Sigmoid colon (tissue), 3 donors: ENCODE measurements around the gene ALG9.

Experiments used
- POLR2A ChIP-seq, 2 donors: fragments of 450-650 bp; IDR thresholded peaks; one replicate each; pipeline ENCODE4 v1.6.1; 2016; ENCODE audit warnings: antibody characterized with exemption in 2 of 2, mild to moderate bottlenecking in 2 of 2, moderate library complexity in 2 of 2
- TF ChIP-seq, protein P1 (sequence below), 4 experiments: fragments of 450-650 bp in 3 of 4; fragments of 200-600 bp in 1 of 4; IDR thresholded peaks; one replicate each; pipeline ENCODE4 v1.5.1; 2016 to 2019; ENCODE audit warnings: antibody characterized with exemption in 4 of 4, mild to moderate bottlenecking in 3 of 4, moderate library complexity in 2 of 4

DNA sequence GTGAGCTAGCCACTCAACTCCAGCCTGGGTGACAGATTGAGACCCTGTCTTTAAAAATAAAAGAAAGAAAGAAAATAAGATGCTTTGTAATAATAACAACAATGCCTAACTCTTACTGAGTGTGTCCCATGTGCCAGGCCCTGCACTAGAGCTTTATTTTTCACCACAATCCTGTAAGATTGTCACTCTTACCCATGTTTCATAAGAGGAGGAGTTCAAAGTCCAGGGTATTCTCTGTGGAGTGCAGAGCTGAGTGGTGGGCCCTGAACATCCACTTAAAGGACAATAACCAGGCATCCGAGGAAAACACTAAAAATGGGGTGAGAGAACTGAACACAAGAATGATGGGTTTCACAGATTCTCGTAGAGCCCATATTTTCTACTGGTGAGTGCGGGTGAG, 46.4 kb upstream of the ALG9 start:
- TF ChIP-seq, protein P1, sequence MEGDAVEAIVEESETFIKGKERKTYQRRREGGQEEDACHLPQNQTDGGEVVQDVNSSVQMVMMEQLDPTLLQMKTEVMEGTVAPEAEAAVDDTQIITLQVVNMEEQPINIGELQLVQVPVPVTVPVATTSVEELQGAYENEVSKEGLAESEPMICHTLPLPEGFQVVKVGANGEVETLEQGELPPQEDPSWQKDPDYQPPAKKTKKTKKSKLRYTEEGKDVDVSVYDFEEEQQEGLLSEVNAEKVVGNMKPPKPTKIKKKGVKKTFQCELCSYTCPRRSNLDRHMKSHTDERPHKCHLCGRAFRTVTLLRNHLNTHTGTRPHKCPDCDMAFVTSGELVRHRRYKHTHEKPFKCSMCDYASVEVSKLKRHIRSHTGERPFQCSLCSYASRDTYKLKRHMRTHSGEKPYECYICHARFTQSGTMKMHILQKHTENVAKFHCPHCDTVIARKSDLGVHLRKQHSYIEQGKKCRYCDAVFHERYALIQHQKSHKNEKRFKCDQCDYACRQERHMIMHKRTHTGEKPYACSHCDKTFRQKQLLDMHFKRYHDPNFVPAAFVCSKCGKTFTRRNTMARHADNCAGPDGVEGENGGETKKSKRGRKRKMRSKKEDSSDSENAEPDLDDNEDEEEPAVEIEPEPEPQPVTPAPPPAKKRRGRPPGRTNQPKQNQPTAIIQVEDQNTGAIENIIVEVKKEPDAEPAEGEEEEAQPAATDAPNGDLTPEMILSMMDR (IDR thresholded peaks at IDR 0.05), result no peak
- TF ChIP-seq POLR2A (IDR thresholded peaks at IDR 0.05), result no peak
